Gastrocnemius medialis (tissue), 4 donors: ENCODE results near the gene KRTAP10-2.

ENCODE experiments used
- CTCF ChIP-seq, 5 experiments: fragments of 450-650 bp in 3 of 5; fragments of 200-600 bp in 2 of 5; sonication (generic) in 2 of 5; IDR thresholded peaks in 4 of 5; conservative IDR thresholded peaks in 1 of 5; 1 replicate in 4 of 5; 2 replicates in 1 of 5; pipeline ENCODE4 v1.5.1; 2016 to 2019; ENCODE audit warnings: antibody characterized with exemption in 5 of 5, mild to moderate bottlenecking in 3 of 5, moderate library complexity in 3 of 5
- POLR2A ChIP-seq, 2 donors: fragments of 450-650 bp; IDR thresholded peaks; one replicate each; pipeline ENCODE4 v1.6.1; 2017; ENCODE audit warnings: antibody characterized with exemption in 2 of 2, mild to moderate bottlenecking in 2 of 2, moderate library complexity in 2 of 2

GRCh38 chr21:44582055-44582454 is 30.8 kb upstream of the KRTAP10-2 start:
- TF ChIP-seq CTCF (IDR thresholded peaks at IDR 0.05 in 4 of 5, conservative IDR thresholded peaks at IDR 0.05 in 1 of 5) (no peak), POLR2A (IDR thresholded peaks at IDR 0.05) (no peak)
